GM18526 (cell line): ENCODE results near the gene KIAA1958.

Experiments used
- POLR2A ChIP-seq: IDR thresholded peaks from 3 replicates; pipeline ENCODE4 v1.6.1; 2011; ENCODE audit not compliant: insufficient read length; ENCODE audit errors: extremely low read depth

KIAA1958 gene

DNA sequence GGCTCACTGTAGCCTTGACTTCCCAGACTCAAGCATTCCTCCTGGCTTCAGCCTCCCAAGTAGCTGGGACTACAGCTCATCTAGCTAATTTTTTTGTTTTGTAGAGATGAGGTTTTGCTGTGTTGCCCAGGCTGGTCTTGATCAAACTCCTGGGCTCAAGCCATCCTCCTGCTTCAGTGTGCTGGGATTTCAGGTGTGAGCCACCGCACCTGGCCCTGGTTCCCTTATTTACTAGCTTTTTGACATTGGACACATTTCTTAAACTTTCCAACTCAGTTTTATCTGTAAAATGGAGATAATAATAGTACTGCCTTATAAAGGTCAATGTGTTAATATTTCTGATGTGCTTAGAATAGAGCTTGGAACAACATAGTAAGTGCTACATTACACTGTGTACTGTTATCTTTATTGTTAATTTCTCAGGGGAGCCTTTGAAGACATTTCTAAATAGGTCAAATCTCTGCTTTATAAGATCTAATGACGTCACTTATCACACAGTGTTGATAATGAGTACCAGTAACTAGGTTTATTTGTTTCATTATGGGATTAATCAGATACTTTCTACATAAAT is 66.7 kb downstream of the KIAA1958 start:
- no peak for TF ChIP-seq POLR2A

DNA sequence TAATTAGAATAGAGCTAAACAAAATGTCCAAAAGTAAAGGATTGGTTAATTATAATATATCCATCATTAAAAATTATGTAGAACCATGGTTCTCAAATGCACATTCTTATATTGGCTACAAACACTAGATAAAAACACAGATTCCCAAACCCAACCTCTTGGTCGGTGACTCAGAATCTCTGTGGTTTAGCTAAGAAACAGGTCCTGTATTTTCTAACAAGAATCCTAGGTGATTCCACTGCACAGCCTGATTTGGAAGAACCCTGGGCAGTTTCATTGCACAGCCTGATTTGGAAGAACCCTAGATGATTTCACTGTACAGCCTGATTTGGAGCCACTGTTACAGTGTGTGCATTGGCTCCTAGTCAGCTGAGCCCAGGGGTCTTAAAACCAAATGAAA is 67.9 kb downstream of the KIAA1958 start:
- TF ChIP-seq POLR2A, result no peak

DNA sequence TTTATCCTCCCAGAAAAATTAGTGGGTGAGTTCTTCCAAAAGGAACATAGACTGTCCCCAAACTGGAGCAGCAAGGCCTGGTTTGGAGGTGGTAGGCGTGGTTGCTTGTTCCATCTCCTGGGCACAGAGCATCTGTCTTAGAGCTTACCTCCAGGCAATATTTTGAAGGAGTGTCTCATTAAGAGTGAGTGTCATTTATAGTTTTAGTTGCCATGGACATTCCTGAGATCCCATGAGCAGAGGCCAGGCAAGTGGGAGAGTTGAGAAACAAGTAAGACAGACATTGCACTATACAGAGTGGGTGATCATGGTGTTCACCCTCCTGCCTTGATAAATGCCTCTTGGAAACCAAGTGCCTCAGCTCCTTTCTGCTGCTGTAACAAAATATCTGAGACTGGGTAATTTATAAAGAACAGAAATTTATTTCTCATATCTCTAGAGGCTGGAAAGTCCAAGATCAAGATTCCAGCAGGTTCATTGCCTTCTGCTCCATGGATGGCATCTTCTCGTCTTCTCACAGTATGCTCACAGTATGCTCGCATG is 68.5 kb downstream of the KIAA1958 start:
- no peak for TF ChIP-seq POLR2A

DNA sequence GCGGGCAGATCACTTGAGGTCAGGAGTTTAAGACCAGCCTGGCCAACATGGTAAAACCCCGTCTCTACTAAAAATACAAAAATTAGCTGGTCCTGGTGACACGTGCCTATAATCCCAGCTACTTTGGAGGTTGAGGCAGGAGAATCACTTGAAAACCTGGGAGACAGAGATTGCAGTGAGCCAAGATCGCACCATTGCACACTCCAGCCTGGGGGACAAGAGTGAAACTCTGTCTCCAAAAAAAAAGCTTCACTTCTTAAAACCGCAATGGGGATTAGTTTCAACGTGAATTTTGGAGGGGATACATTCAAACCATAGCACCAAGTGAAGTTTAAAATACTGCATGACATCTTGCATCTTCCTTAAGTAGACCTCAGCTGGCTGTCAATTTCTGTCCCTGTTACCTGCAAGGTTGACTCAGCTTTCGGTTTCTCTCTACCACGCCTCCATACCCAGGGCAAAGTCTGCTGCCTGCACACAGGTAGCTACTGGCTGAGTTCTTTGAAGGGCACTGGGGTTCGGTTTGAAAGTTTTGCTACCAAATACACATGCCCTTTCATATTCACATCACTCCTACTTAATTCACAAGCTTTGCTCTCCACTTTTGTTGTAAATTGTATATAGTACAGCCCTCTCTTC is 69.3 kb downstream of the KIAA1958 start:
- TF ChIP-seq POLR2A, result no peak

DNA sequence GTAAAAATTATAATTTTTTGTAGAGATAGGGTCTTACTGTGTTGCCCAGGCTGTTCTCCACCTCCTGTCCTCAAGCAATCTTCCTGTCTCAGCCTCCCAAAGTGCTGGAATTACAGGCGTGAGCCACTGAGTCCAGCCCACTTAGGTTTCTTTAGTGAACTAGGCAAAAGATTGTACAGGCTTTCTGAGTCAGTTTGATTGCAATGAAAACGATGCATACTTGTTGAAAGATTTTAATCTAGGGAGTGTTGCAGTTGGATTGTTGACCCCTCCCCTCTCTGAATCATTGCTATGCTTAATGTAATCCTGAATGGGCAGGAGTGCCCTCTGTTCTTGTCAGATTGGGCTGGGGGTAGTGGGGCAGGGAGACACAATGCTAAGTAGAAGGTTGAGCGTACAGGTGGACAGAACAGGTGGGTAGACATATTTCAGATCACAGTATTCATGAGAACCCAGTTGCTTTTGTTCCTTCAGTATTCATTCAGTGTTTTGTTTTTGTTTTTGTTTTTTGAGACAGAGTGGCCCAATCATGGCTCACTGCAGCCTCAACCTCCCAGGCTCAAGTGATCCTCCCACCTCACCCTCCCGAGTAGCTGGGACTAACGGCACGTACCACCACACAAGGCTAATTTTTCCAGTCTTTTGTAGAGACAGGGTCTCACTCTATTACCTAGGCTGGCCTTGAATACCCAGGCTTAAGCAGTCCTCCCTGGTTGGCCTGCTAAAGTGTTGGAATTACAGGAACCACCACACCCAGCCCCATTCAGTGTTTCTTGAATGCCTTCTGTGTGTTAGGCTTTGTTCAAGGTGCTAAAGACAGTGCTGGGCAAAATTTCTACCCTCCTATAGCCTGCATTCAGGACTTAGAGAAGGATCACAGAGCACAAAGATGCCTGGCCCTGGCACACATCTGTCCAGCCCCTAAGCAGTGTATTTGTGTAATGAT is 70.1 kb downstream of the KIAA1958 start:
- no peak for TF ChIP-seq POLR2A

DNA sequence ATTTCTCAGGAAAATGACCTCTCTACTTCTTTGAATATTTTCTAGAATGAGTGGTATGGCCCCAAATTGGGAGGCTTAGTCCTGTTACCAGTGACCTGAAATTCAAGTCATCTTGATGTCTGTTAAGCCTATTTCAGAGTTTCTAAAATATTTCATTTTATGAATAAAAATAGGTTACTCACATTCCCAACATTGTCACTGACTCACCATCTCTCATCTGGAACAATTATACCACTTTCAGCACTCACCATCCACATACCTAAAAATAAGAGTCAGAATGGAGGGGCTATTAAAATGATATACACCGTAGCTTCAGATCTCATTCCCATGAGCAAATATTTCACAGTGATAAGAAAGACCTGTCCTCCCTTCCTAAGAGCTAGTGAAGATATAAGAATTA is 71.8 kb downstream of the KIAA1958 start:
- TF ChIP-seq POLR2A, result no peak

DNA sequence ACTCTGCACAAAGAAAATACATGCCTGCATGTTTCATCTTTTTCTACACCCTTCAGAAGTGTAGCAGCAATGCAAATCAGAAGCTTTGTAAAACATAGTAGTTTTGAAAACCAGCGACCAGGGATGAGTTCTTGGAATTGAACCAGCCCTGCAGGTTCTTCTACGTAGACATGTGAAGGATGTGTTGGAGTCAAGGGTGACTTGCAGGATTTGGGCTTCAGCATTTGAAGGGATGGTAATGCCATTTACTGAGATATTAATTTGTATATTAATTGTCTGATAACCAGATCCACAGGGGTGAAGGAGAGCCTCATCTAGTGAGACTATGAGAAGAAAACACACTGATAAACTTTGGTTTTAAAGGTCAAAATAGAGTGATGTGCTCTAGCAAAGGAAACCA is 72.4 kb downstream of the KIAA1958 start:
- TF ChIP-seq POLR2A, result no peak

DNA sequence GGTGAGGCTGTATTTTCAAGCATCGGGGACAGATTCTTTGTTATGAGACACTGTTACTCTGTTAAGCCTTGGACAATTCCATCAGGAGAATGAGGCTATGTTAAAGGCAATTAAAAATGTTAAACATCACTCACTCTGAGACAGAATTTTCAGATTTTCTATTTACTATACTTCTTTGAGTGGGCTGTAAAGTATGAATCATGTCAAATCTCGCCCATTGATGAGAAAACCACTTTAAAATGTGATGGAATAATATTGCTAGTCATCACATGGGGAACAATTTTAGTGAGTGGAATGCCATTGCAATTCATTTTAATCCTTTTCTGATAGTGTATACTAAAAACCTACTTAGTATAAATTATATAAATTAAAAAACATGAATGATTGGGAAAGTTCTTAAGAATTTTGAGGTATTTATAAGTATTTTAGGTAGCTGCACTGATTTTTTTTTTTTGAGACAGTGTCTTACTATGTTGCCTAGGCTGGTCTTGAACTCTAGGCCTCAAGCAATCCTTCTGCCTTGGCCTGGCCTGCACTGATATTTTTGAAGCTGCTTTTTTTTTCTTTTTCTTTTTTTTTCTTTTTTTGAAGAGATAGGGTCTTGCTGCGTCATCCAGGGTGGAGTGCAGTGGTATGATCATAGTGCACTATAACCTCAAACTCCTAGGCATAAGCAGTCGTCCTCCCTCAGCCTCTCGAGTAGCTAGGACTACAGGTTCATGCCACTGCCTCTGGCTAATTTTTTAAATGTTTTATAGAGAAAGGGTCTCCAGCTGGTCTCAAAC is 73.2 kb downstream of the KIAA1958 start:
- TF ChIP-seq POLR2A, result no peak

DNA sequence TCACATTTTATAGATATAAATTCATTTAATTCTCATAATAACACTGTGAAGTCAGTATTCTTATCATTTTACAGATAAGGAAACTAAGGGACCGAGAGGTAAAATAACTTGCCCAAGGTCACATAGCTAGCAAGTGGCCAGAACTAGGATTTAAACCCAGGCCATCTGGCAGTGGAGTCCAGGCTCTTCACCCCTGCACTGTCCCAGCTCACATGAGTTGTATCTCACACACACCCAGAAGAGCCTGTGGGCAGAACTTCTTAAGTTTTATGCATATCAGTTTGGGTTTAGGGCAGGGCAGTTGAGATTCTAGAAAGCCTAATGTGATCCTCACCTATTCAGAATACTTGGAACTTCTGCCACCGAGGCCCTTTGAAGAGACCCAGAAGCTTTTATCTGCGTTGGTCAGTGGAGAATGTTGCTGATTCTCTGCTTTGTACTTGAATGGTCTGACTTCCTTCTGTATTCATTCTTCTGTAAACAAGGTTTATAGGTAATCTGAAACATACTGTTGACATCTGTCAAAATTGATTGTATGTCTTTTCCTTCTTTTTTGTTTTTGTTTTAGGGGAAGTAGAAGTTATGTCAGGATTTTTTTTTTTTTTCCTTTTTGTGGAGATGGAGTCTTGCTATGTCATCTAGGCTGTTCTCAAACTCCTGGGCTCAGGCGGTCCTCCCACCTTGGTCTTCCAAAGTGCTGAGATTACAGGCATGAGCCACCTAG is 75.8 kb downstream of the KIAA1958 start:
- TF ChIP-seq POLR2A, result no peak

DNA sequence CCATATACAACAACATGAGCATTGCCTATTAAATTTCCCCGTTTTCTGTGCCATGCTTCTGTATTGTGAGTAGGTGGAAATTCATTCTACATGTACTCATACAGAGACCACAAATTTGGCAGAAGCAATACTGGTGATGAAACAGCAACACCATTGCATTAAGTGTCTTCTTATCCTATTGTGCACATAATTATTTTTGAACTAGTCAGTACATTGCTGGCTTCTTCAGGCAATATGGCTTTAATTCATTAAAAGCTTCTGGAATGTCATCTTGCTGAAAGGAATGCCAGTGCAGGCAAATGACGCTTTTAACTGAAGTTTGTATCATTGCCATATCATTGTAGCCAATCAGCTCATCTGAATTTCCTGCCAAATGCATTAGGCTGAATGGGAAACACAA is 82.6 kb downstream of the KIAA1958 start:
- no peak for TF ChIP-seq POLR2A

DNA sequence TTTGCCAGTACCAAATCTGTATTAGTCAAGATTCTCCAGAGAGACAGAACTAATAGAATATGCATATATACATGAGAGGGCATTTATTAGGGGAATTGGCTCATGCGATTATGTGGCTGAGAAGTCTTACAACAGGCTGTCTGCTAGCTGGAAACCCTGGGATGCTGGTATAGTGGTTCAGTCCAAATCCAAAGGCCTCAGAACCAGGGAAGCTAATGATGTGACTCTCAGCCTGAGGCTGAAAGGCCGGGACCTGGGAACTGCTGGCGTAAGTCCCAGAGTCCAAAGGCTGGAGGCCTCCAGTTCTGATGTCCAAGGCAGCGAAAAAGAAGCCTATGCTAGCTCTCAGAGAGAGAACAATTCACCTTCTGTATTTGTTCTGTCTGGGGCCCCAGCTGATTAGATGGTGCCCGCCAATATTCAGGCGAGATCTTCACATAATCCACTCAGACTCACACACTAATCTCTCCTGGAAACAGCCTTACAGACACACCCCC is 84.1 kb downstream of the KIAA1958 start:
- TF ChIP-seq POLR2A, result no peak

DNA sequence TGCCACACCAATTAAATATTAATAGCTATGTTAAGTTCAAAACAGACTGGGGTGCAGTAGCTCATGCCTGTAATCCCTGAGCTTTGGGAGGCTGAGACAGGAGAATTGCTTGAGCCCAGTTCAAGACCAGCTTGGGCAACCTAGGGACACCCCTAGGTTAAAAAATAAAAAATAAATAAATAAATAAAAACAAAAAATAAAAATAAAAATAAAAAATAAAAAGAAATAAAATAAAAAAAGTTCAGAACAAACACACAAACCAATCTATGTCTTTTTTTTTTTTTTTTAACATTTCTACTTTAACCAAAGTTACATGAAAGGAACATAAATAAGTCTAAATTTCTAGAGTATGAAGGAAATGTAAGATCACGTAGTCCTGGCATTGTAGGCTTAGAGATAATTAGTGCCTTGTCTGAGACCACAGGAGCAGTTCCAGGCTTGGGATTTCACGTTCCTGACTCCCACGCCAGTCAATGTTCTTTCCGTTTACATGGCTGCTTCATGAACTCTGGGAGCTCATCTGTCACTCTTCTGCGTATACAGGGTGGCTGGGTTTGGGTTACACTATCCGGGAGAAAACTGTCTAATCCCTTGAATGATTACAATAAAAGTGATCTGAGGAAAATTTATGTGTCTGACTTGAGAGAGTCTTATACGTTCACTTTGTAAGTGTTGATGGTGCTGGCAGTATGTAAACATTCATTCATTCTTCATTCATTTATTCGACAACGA is 85.2 kb downstream of the KIAA1958 start:
- no peak for TF ChIP-seq POLR2A

DNA sequence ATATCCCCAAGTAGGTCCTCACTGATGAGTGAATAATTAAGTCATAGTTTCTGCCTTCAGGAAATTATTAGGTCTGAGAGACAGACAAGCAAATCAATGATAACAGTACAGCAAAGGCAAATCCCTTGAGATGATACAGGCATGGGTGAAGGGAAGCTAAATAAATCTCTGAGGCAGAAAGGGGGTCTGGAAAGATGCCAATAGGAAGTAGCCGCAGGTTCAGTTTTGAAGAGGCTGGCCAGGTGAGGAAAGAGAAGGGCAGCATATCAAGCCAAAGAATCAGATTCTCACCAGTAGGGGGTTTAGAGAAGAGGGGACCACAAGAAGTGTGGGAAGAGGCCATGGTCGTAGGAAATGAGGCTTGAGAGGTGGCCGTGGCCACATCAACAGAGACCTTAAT is 85.8 kb downstream of the KIAA1958 start:
- no peak for TF ChIP-seq POLR2A

DNA sequence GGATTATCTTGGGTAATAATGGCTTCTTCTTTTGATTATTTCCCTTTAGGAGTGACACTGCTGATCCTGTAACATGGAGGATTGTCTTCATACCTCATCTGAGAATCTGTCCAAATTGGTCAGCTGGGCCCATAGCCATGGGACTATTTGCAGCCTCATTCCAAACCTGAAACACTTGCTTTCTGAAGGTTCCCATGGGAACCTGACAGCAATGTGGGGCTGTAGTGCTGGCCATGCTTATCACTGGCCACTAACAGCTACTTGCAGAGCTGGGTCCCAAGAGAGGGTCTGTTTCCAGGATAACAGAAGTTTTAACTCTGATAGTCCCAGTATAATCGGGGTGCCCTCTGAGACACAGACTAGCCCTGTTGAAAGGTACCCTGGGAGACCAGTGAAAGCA is 87.4 kb downstream of the KIAA1958 start:
- TF ChIP-seq POLR2A, result no peak
